HG03342 (cell line): ENCODE data around the gene MYBPHL.
"Not testable (repeated sequence)": the region's sequence is repeated elsewhere in the genome, so short reads cannot be mapped to it uniquely, and the experiment has no call there.

Experiments used
- ATAC-seq: cut with Tn5 transposase; IDR thresholded peaks from one replicate; pipeline ENCODE4 v1.9.1; 2021; ENCODE audit warnings: mild to moderate bottlenecking, moderate library complexity; ENCODE audit not compliant: unreplicated experiment

The MYBPHL gene

DNA sequence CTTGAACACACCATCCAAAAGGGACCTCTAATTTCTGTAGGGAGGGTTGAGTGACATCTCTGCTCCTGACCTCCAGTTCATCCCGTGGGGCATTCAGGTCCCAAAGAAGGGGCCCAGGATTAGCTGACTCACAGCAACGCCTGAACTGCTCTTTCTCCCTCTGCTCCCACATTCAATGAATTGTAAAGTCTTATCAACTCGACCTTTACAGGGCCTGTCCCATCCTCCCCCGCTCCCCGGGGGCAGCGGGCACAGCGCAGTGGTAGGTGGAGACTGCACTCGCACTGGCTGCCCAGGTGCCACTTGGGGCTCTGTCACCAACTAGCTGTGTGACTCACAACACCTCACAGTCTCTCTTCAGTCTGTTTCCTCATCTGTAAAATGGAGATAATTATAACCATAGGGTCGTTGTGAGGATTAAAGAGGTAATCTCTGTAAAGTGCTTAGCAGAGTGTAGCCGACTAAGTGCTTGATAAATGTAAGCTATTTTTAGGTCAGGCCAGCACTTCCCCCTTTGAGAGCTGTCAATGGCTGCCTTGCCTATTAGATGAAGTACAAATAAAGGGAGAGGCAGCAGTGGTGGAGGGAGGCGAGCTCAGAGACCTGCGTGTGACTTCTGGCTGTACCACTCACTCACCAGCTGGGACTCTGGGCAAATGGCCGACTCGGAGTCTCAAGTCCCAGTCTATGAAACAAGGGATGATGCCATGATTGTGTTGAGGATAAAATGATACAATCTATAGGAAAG is 637 bp upstream of the MYBPHL start:
- no peak for ATAC-seq

DNA sequence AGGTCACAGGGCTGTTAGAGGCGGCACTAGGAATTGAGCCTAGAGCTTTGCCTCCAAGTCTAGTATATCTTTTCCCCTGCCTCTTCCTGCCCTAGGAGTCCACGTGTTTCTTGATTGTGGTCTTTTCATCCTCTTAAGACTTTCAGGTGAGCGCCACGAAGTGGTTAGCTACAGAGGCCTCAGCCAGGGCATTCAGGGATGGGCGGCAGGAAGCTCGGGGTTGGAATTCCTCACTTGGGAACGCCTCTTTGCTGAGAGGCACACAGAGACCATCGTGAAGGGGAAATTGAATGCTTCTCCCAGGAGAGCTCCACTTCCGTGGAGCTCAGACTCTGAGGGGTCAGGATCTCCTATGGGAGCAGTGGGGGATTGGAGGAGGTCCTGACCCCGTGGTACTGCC is 820 bp downstream of the MYBPHL start:
- not testable (repeated sequence) for ATAC-seq

DNA sequence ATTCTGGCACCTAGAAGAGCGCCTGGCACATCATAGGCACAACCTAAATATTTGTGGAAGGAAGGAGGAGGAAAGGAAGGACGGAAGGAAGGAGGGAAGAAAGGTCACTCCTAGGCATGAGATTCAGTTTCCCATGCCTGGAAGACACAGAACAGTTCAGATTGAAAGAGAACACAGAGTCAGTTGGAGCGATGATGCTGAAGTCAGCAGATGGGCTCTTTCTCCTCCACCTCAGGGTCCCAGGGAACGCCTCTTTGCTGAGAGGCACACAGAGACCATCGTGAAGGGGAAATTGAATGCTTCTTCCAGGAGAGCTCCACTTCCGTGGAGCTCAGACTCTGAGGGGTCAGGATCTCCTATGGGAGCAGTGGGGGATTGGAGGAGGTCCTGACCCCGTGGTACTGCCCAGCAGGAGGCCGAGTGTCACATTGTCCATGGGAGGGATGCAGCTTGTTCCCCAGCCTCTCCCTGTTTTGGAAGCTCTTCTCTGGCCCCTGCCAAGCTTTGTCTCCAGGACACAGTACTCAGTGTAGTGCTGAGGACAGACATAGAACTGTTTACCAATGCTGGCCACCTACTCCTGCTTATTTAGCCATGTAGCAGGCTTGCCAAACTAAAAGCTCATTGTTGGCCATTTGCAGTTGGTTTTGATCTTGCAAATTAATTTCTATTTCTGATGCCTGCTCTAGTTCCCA is 2.4 kb downstream of the MYBPHL start:
- ATAC-seq: no peak

DNA sequence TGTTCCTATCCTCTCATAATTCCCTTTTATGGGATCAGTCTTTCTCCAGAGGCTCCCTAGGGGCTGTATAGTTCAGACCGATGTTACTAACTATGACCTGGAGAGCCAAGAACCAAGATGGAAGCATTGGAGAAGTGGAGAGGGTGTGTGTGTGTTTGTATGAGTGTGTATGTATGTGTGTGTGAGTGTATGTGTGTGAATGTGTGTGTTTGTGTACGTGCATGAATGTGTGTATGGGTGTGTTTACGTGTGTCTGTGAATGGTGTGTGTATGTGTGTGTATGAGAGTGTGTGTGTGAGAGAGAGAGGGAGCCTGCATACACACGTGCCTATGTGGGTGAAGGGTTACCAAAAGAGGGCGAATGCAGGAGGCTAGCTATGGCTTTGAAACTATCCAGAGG is 4.9 kb downstream of the MYBPHL start:
- no peak for ATAC-seq

DNA sequence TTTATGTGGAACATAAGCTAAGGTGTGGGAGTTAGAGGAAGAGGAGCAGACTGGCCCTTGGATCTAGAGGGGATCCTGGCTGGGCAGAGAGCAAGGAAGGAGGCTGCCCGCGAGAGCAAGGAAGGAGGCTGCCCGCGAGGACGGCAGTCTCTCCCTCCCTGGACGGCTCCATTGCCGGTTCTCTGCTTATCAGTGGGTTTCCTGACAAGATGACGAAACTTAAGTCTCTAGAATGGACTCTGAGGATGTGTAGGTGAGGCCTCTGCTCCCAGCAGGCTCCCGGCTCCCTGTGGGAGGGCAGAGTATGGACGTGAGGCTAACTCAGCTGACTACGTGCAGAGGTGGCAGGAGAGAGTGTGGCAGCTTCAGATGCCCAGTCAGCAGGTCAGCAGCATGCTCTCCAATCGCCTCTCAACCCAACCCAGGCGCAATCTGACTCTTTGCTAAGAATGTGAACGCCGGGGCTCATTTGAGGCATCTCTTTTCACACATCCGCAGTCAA is 6.1 kb downstream of the MYBPHL start:
- no peak for ATAC-seq

DNA sequence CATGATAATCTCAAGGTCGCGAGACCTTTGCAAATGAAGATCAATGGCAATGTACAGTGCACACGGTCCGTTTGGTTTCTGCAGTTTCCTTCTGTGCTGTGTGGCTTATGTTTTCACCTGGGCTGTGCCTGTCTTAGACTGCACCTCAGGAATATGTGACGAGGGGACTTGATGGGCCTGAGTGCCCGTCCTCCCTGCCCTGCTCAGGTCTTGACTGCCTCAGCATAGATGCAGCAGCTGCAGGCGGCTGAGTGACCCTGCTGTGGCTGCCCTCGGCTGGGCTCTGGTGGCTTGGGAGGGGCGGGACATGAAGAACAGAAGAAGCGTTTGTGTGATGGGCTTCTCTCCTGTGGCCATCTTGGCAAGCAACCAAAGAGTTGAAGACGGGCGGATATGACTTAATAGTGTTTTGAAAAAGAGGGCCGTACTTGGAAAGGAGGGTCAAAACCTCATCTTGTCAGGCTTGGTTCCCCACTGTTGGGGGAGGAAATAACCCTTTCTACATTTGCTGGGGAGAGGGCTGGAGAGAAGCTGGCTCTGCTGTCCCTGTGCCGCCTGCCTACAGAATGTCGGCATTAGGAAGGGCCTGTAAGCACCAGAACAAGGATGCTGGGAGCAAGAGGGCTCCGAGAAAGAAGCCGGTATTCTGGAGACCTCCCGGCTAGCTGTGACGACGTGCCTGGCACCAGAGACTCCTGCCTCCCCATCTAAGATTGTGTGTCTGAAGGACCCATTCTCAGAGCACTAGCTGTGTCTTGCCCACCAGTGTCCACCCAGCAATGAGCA is 7.1 kb downstream of the MYBPHL start:
- ATAC-seq: no peak

DNA sequence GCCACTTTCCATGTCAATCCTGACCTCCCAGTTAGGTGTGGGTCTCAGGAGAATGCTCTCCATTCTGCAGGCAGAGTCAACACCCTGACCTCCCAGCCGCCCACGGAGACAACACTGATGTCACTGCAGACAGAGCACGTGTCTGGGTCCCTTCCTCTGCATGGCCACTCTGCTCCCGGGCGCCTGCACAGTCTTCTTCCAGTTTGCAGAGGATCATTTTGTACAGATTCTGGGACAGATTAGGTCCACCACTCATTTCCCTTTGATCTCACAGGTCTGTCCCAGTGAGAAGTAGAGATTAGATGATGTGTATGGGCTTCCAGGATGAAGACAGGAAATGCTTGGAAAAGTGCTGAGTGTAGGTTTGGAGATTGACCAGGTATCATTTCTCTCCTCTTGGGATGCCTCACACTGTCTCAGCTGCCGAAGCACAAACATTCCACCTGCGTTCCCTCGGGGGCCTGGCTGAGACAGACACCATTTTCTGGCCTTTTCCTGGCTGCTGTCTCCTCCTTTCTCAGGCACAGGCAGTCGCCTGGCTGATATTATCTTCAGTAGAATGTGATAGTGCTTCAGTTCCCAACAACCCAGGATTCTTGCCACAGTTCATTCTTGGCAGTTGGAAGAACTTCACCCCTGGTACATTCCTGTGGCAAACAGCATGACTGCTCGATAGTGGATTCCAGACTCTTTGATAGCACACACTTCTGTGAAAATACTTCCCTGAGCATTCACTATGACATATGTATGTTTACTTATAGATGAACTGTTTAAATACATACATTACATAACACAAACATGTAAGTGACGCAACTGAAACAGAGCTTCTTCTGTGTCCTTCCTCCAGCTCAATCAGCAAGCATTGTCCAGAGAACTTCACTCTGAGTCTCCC is 7.9 kb downstream of the MYBPHL start:
- no peak for ATAC-seq

DNA sequence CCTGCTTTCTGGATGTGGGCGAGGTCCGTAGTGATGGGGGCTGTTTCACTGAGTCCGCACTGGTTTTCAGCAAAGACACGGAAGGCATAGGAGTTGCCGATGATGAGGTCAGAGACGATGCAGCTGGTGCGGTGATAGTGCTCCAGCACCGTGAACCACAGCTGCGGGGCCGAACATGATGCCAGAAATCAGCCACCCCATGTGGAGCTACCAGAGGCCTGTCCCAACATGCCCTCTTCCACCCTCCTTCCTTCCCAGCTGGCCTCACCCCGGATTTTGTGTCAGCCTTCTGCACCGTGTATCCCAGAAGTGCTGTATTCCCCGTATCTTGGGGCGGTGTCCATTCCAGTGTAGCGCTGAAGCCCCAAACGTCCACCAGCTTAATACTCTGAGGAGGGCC is 10.0 kb downstream of the MYBPHL start:
- no peak for ATAC-seq

DNA sequence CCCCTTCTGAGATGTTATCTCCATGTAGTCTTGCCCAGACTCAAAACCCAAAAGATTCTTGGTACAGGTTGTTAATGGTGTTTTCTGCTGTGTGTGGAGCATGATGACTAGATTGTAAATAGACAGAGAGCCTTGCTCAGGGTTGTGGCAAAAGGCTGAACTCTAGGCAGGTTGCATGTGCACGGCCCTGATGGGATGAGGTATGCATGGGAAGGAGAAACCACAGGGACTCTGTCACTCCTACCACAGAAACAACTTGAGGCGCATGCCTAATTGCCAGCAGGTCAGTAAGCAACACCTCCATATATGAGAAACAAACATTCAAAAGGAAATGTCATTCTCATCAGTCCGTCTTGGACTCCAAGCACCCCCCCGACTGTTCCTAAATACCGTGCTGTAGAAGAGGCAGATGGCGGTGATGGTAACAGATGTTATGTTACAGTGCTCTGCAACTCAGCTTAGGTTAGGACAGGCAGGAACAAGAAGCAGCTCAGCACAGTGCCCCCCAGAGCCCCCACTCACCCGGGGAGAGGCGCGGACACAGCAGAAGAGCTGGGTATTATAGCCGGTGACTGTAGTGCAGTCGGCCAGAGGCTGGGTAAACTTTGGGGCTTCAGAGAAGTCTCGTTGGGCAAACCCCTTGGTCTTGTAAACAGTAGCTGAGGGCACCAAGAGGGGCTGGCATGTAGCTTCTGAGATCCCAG is 10.9 kb downstream of the MYBPHL start:
- ATAC-seq: no peak

DNA sequence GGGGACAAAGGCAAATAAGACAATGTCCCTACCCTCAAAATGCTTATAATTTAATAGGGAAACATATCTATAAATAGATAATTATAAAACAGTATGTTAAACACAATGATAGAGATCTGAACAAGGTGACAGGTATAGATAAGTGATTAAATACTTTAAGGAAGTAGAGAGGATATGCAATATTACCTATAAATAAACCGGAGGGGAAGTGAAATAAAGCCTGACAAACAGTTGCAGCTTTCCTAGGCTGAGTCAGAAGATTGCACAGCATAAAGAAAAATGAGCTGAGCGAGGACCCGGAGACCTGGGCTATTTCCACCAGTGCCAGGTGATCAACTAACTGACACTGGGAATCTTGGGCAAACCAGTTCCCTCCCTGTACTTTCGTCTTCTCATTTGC is 12.3 kb downstream of the MYBPHL start:
- no peak for ATAC-seq

DNA sequence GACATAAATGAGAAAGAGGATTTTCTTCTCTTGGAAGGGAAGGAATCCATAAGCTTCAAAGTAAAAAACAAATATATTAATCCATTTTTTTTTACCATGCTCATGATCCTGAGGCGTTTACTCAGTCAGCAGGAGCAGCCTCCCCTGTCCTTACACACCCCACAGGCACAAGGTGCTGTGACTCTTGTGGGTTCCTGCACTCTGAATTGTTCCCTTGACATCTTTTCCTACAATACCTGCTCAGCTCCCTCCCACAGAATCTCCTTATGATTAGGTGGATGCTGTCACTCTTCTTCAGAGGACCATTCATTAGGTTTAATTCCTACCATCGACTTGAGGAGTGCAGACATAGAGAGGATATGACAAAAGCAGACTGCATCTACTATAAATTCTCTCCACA is 13.8 kb downstream of the MYBPHL start:
- ATAC-seq: no peak

DNA sequence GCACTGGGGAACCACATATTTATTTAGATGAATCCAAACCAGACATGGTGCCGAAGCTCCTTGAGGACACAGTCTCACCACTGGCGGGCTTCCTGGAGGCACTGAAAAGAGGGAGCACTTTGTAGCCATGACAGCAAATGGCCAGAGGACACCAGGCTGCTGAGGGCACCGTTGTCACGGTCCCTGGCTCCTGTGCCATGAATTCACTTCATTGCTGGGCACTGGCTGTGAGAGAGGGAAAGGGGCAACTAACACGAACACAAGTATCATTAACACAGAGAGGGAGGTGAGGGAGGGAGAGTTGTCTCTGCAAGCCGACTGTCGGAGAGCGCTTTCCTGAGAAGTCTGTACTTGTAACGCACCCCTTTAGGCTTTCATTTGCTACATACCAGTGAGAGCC is 14.4 kb downstream of the MYBPHL start:
- ATAC-seq: no peak

DNA sequence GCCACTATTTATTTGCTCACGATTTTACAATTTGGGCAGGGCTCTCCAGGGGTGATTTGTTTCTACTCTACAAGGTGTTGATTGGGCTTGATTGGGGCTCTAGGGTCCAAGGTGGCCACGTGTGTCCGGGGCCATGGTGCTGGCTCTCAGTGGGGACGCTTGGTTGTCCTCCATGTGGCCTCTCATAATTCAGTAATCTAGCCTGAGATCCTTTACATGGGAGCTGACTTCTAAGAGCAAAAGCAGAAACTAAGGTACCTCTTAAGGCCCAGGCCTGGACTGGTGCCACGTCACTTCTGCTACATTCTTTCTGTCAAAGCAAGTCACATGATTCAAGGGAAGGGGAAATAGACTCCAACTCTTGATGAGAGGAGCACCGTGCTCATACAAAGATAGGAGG is 15.8 kb downstream of the MYBPHL start:
- no peak for ATAC-seq

DNA sequence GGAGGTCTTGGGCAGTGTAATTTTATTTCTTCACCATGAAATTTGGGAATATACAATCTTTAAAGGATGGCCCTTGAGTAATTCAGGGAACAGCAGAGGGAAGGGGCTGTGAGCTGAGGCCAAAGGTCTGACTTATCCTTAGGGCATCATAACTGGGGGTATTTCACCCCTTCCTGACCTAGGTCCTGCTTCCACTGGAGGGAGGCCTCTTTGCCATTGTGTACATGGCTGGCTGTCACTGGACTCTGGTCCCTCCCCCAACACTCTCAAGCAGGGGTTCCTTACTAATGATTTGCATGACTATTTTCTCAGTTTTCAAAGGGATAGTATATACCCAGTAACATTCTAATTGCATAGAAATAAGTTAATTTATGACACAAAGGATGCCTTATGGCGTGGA is 16.7 kb downstream of the MYBPHL start:
- ATAC-seq: no peak

DNA sequence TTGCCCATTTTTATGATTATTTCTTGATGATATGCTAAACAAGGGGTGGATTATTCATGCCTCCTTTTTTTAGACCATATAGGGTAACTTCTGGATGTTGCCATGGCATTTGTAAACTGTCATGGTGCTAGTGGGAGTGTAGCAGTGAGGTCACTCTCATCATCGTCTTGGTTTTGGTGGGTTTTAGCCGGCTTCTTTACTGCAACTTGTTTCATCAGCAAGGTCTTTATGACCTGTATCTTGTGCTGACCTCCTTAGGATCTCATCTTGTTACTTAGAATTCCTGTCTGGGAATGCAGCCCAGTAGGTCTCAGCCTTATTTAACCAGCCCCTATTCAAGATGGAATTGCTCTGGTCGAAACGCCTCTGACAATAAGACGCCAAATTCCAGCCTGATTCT is 20.0 kb downstream of the MYBPHL start:
- ATAC-seq: not testable (repeated sequence)

DNA sequence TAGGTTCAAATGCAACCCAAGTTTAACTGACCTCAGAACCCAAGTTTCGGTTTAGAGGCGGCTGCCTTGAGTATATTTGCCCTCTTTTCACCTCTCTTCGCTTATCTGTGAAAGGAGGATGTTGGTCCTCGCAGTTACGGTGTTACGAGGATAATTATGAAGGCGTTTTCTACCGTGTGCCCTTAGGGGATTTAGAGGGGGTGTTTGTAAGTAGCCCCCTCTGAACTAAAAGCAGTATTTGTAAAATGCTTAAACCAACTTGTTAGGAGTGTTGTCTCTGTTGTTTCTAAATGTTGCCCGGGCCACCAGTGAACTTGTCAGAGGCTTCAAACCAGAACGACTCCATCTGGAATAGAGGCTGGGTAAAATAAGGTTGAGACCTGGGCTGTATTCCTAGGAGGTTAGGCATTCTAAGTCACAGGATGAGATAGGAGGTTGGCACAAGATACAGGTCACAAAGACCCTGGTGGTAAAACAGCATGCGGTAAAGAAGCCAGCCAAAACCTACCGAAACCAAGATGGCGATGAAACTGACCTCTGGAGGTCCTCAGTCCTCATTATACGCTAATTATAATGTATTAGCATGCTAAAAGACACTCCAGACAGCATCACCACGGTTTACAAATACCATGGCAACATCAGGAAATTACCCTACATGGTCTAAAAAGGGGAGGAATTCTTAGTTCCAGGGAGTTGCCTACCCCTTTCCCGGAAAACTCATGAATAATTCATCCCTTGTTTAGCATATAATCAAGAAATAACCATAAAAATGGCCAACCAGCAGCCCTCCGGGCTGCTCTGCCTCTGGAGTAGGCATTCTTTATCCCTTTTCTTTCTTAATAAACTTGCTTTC is 22.8 kb downstream of the MYBPHL start:
- ATAC-seq: peak; percentile 7

DNA sequence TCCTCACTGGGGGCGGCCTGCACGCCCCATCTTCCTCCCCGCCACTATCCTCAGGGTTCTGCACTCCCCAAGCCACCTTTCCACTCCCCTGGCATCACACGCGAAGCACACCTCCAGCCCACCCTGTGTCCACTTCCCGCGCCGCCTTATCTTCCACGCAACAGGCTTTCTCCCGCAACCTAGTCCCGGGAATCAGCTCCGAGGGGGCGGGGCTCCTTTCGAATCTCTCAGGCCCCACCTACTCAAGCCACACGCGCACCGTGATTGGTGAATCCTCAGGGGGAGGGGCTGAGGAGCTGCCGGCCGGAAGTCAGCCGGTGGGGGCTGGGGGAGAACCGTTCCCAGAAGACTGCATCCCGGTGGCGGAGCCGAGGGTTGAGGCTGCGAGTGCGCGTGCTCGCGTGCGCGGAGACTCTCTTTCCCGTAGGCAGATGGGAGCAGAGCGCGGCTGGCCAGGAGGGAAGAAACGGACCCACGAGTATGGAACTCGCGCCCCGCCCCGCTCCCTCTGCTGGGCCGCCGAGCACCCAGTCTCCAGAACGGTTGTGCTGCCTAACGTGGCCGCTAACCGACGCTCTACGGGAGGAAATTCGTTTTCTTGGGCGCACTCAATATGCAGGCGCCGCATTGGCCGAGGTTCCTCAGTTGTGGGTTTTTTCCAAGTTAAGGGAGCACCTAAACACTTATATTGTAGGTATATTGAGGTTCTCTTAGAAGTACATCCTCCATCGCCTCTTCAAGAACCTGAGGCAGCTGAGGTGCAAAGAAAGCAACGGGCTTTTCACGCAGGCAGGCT is 23.7 kb downstream of the MYBPHL start, which contains the start of gene PSRC1:
Gene PSRC1 (minus strand): TSS at position 194 of the 796 bp plus-strand sequence.
- ATAC-seq: peak; percentile 91

DNA sequence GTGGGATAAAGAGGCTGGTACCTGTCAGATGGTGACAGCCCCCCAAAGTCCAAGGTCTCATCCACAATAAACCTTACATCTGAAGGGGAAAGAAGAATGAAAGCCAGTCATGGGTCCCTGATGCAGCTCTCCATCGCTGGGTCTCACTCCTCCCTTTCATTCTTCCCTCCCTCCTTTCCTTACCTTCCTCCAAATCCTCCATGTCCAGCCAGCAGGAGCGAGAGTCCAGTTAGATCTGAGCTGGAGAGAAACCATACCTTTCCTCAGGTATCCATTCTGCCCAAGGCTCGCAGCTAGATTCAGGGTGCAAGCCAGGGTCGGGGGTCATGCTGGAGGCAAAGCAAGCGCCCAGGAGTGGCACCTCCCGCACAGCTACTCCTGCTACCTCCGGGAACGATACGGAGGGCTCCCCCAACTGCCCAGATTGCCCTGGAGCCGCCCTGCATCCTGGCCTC is 24.3 kb downstream of the MYBPHL start:
- no peak for ATAC-seq
